Suprapubic skin (tissue), 4 donors: Measurements from ENCODE around the gene IGFBP3. TPM values are rescaled to one million over a fixed set of nuclear protein-coding genes. Genes with fewer than 3 reads are reported as not detected.

Experiments used
- DNase-seq, 2 donors: peaks; one replicate each; pipeline ENCODE4 v3.0.0-alpha.2; 2019; ENCODE audit warnings: low spot score in 2 of 2
- H3K27ac ChIP-seq: fragments of 200-600 bp; sonication (generic); one replicate; pipeline ENCODE4 v1.5.1; 2019
- H3K27me3 ChIP-seq: fragments of 200-600 bp; sonication (generic); one replicate; pipeline ENCODE4 v1.5.1; 2019
- H3K36me3 ChIP-seq: fragments of 200-600 bp; sonication (generic); one replicate; pipeline ENCODE4 v1.5.1; 2019
- H3K4me1 ChIP-seq: fragments of 200-600 bp; sonication (generic); one replicate; pipeline ENCODE4 v1.5.1; 2019
- H3K4me3 ChIP-seq: fragments of 200-600 bp; sonication (generic); one replicate; pipeline ENCODE4 v1.5.1; 2019; ENCODE audit warnings: mild to moderate bottlenecking
- H3K9me3 ChIP-seq: fragments of 200-600 bp; sonication (generic); one replicate; pipeline ENCODE4 v1.5.1; 2019
- CTCF ChIP-seq, 2 donors: fragments of 200-600 bp in 1 of 2; fragments of 450-650 bp in 1 of 2; sonication (generic) in 1 of 2; IDR thresholded peaks; one replicate each; pipeline ENCODE4 v1.5.1; 2016 to 2019; ENCODE audit warnings: antibody characterized with exemption in 2 of 2, mild to moderate bottlenecking in 1 of 2, moderate library complexity in 1 of 2
- EP300 ChIP-seq: sonication (generic); formaldehyde crosslinking; IDR thresholded peaks from one replicate; pipeline ENCODE4 v1.6.1; 2017; ENCODE audit warnings: antibody characterized with exemption
- POLR2A ChIP-seq, 2 donors: fragments of 450-650 bp; IDR thresholded peaks; one replicate each; pipeline ENCODE4 v1.6.1; 2017; ENCODE audit warnings: antibody characterized with exemption in 2 of 2, mild to moderate bottlenecking in 2 of 2, moderate library complexity in 2 of 2
- POLR2AphosphoS5 ChIP-seq, 3 donors: sonication (generic); formaldehyde crosslinking; IDR thresholded peaks; one replicate each; pipeline ENCODE4 v1.6.1; 2017; ENCODE audit warnings: antibody characterized with exemption in 3 of 3
- WGBS: methylation state at CpG from one replicate; pipeline ENCODE4 v1.1.5; 2018; 5-methylcytosine and 5-hydroxymethylcytosine counted together
- total RNA-seq, 4 donors: library from RNA; depleted of rRNA; stranded (reverse); fragments of >200 nt; gene quantifications; one replicate each; pipeline ENCODE4 v1.1.0, GENCODE V29; 2016

Gene IGFBP3
- total RNA-seq, 4 donors from 2014 or later: 120 to 519 (median 223) TPM

- DNase-seq: no peak
- H3K4me1 ChIP-seq: peaks cover 7% of the 10 kb centered on the region
- TF ChIP-seq POLR2AphosphoS5 (IDR thresholded peaks at IDR 0.05) (no peak), CTCF (IDR thresholded peaks at IDR 0.05) (no peak), POLR2A (IDR thresholded peaks at IDR 0.05) (no peak), EP300 (no peak)
- no peak overlapping the region for H3K4me3 ChIP-seq
- WGBS: 75% methylated on average over 5 of the region's 5 CpGs
- peaks cover 31% of the 10 kb centered on the region for H3K27me3 ChIP-seq
- H3K36me3 ChIP-seq: no peaks in the 10 kb centered on the region
- H3K27ac ChIP-seq: no peak overlapping the region
- no peaks in the 10 kb centered on the region for H3K9me3 ChIP-seq
Measured at GRCh38 chr7:45893374-45893995, 27.6 kb downstream of the IGFBP3 start.

- no peak overlapping the region for H3K4me3 ChIP-seq
- 75% methylated on average over 6 of the region's 6 CpGs for WGBS
- H3K36me3 ChIP-seq: no peaks in the 10 kb centered on the region
- DNase-seq: no peak
- peaks cover 12% of the 10 kb centered on the region for H3K4me1 ChIP-seq
- H3K9me3 ChIP-seq: no peaks in the 10 kb centered on the region
- TF ChIP-seq POLR2AphosphoS5 (IDR thresholded peaks at IDR 0.05) (no peak), CTCF (IDR thresholded peaks at IDR 0.05) (no peak), POLR2A (IDR thresholded peaks at IDR 0.05) (no peak)
- no peak overlapping the region for H3K27ac ChIP-seq
- H3K27me3 ChIP-seq: peaks cover 41% of the 10 kb centered on the region
Measured at GRCh38 chr7:45892407-45893035, 28.6 kb downstream of the IGFBP3 start.

- peaks cover 49% of the 10 kb centered on the region for H3K27me3 ChIP-seq
- TF ChIP-seq EP300 (no peak), CTCF (IDR thresholded peaks at IDR 0.05) (no peak), POLR2AphosphoS5 (IDR thresholded peaks at IDR 0.05) (no peak), POLR2A (IDR thresholded peaks at IDR 0.05) (no peak)
Measured at GRCh38 chr7:45891462-45892402, 29.3 kb downstream of the IGFBP3 start.

GRCh38 chr7:45890902-45891461, 30.1 kb downstream of the IGFBP3 start:
- H3K27ac ChIP-seq: no peak overlapping the region
- WGBS: 39% methylated on average over 6 of the region's 6 CpGs
- TF ChIP-seq POLR2AphosphoS5 (IDR thresholded peaks at IDR 0.05): no peak
- no peak for TF ChIP-seq POLR2A (IDR thresholded peaks at IDR 0.05)
- peak; percentile 51 to 57 for TF ChIP-seq CTCF (IDR thresholded peaks at IDR 0.05)
- no peak for TF ChIP-seq EP300

More at GRCh38 chr7:45891462-45892402, 29.3 kb downstream of the IGFBP3 start:
- no peaks in the 10 kb centered on the region for H3K9me3 ChIP-seq
- no peak overlapping the region for H3K27ac ChIP-seq
- 80% methylated on average over 9 of the region's 10 CpGs for WGBS
- peaks cover 12% of the 10 kb centered on the region for H3K4me1 ChIP-seq
- no peak overlapping the region for H3K4me3 ChIP-seq
- H3K36me3 ChIP-seq: no peaks in the 10 kb centered on the region
- no peak for DNase-seq

More at GRCh38 chr7:45890902-45891461, 30.1 kb downstream of the IGFBP3 start:
- Histone ChIP-seq H3K9me3 (no peaks in the 10 kb centered on the region), H3K27me3 (peaks cover 56% of the 10 kb centered on the region), H3K4me1 (peaks cover 12% of the 10 kb centered on the region), H3K4me3 (no peak overlapping the region), H3K36me3 (no peaks in the 10 kb centered on the region)
- no peak for DNase-seq
